Astrocyte of the spinal cord (primary cell): Measurements from ENCODE around the gene DLGAP3.

ENCODE experiments used
- DNase-seq: peaks from one replicate; pipeline ENCODE4 v3.0.0; 2011; ENCODE audit warnings: low read depth, low spot score
- H3K4me3 ChIP-seq: 2 replicates; pipeline ENCODE4 v1.5.1; 2011; ENCODE audit warnings: low read depth, mild to moderate bottlenecking, low read length, moderate library complexity
- in situ Hi-C: cut with HindIII; loops from 2 replicates; pipeline ENCODE4 v1.10.0; 2017; ENCODE audit warnings: low sequenced_read_pairs
- TF ChIP-seq, protein P1 (sequence below): IDR thresholded peaks from 2 replicates; pipeline ENCODE4 v1.5.1; 2012; ENCODE audit warnings: low read depth, mild to moderate bottlenecking, low read length, inconsistent platforms

DLGAP3 gene

DNA sequence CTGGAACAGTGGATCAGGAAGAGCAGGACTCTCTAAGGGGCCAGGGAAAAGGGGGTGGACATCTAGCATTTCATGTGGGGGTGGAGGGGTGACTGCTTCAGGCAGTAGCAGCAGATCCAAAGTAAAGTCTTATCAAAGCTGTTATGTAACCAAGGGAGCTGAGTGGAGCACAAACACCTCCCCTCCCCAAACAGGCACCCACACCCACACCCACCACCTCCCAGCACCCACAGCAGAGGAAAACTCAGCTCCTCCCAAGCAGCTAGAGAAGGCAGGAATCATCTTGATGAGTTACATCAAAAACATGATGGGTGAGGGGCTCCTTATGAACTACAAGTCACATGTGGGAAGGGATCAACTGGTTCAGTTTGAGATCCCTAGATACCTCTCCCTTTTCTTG lies 6.0 kb downstream of the DLGAP3 start:
- no peak overlapping the region for H3K4me3 ChIP-seq
- TF ChIP-seq, protein P1, sequence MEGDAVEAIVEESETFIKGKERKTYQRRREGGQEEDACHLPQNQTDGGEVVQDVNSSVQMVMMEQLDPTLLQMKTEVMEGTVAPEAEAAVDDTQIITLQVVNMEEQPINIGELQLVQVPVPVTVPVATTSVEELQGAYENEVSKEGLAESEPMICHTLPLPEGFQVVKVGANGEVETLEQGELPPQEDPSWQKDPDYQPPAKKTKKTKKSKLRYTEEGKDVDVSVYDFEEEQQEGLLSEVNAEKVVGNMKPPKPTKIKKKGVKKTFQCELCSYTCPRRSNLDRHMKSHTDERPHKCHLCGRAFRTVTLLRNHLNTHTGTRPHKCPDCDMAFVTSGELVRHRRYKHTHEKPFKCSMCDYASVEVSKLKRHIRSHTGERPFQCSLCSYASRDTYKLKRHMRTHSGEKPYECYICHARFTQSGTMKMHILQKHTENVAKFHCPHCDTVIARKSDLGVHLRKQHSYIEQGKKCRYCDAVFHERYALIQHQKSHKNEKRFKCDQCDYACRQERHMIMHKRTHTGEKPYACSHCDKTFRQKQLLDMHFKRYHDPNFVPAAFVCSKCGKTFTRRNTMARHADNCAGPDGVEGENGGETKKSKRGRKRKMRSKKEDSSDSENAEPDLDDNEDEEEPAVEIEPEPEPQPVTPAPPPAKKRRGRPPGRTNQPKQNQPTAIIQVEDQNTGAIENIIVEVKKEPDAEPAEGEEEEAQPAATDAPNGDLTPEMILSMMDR: no peak
- in situ Hi-C loops: no loop called here
- no peak for DNase-seq

DNA sequence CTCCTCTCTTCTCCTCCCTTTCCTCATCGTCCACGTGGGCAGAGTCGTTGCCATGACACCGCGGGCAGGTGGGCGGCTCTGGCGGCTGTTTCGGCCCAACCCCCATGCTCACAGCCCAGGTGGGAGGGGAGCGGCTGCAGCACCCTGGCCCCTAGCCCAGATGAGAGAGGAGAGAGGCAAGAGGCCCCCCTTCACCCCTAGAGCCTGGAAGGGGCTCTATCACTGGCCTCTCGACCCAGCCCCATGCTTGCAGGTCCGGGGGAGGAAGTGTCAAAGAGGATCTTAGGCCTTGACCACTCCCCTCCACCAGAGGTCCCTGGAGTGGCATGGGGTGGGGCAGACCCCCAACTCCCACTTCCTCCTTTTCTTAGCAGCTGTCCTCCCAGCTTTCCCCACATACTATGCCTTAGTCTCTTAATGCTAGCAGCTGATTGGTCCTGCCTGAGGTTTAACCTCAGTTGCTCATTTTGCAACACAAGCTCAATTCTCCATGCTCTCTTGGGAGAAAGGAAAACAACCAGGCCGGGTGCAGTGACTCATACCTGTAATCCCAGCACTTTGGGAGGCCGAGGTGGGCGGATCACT lies 10.4 kb downstream of the DLGAP3 start:
- in situ Hi-C loops: no loop called here
- TF ChIP-seq, protein P1: no peak
- H3K4me3 ChIP-seq: no peak overlapping the region
- no peak for DNase-seq

DNA sequence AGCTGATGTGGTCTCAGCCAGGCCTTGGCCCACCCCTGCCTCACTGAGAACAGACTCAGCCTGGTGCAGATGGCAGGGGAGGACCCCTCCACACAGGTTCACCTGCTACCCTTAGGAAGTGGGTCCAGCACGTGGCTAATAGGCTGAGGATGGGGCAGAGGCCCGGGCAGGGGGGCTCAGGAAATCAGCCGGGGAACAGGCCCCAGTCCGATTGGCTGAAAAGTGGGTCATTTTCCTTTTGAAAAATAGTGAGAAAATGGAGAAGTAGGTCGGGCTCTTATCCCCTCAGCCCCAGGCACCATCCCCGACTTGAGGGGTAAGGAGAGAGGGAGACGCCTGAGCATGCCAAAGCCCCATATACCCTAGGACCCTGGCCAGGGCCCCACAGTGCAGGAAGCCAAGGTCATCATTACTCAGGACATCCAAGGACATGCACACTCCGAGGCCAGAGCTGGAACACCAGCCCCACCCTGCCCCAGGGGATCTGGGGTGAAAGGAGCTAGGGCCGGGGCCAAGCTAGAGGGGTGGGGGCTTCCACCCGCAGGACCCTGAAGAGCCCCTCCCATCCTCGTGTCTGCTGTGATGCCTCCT lies 11.0 kb downstream of the DLGAP3 start:
- in situ Hi-C loops: no loop called here
- TF ChIP-seq, protein P1: no peak
- no peak for DNase-seq
- H3K4me3 ChIP-seq: no peak overlapping the region

DNA sequence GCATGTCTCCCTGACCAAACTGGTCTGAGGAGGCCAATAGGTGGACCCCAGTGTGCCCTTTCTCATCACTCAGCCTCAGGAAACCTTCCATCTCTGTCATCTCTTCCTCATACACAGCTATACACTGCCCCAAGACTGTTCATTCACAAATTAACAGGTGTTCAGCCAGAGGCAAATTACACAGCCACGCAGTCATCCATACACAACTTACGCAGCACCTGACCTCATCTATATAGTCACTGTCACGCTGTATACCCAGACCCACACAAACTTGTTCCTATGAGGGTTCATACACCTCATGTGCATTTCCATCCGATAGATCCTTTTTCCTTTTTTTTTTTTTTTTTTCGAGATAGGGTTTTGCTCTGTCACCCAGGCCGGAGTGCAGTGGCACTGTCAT lies 12.4 kb downstream of the DLGAP3 start:
- H3K4me3 ChIP-seq: no peak overlapping the region
- in situ Hi-C loops: no loop called here
- DNase-seq: no peak
- TF ChIP-seq, protein P1: no peak

DNA sequence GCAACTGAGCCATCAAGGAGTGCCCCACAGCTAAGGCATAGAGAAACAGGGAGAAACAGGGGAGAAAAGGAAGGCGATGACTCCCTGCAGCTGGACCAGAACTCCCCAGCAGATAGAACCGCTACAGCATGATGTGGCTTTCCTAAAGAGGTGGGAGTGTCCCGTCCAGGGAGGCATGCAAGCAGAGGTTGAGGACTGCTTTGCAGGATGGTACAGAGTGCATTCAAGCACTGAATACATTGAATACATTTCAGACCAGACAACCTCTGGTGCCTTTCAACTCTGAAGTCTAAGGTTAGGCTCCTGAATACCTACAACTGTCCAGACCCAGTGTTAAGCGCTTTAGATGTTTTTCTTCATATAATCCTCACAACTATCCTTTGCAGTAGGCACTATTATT lies 13.3 kb downstream of the DLGAP3 start:
- DNase-seq: no peak
- H3K4me3 ChIP-seq: no peak overlapping the region
- TF ChIP-seq, protein P1: no peak
- in situ Hi-C loops: no loop called here

DNA sequence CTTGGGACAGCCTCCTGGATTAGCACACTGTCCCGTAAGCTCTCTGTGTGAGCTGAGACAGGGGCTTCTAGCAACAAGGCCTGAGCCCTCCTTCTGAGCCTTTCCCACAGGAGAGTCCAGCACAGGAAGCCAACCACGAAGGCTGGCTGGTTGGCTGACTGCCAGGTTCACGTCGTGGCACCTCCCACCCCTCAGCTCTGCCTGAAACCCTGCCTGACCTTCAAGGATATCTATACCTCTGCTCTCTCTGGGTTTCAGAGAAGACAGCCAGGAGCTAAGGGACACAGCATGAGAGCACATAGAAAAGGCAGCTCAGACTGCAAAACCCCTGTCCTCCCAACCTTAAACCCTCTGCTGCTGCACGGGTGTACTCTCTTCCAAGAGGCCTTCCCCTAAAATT lies 13.9 kb downstream of the DLGAP3 start:
- no peak for DNase-seq
- no peak overlapping the region for H3K4me3 ChIP-seq
- TF ChIP-seq, protein P1: no peak
- in situ Hi-C loops: no loop called here
